ENCODE results near the gene SLC16A5. TPM values are rescaled to one million over a fixed set of nuclear protein-coding genes. Genes with fewer than 3 reads are reported as not detected.

SLC16A5 gene
- 1.1 and 1.5 TPM in 2 replicates for total RNA-seq

GRCh38 chr17:75087558-75088453 lies at the start of gene SLC16A5:
TSS of gene SLC16A5 (plus strand) at chr17:75087954. CDS start at chr17:75093637, 5,683 bp downstream.

GRCh38 chr17:75046407-75047289 lies 41.1 kb upstream of the SLC16A5 start, which contains the start of the genes ATP5PD and KCTD2:
TSS of gene ATP5PD (minus strand) at chr17:75046969. CDS start at chr17:75042650, 4,319 bp downstream.
TSS of gene KCTD2 (plus strand) at chr17:75047225. CDS start at chr17:75047251, 26 bp downstream.

GRCh38 chr17:75109407-75110233 lies 21.9 kb downstream of the SLC16A5 start, which contains the start of gene ARMC7:
TSS of gene ARMC7 (plus strand) at chr17:75109969. CDS start at chr17:75110289, 320 bp downstream.

GRCh38 chr17:75131278-75132017 lies 43.7 kb downstream of the SLC16A5 start, which contains the start of gene NT5C:
TSS of gene NT5C (minus strand) at chr17:75131742. CDS start at chr17:75131707, 35 bp downstream.

GRCh38 chr17:75154195-75155106 lies 66.7 kb downstream of the SLC16A5 start, which contains the start of gene JPT1:
TSS of gene JPT1 (minus strand) at chr17:75154512. CDS start at chr17:75154397, 115 bp downstream.

Other genes with a start within 250 kb of the SLC16A5 start
- under 0.01 TPM in 1 of 2 replicates, not detected in the other for gene GRIN2C, start 228.1 kb upstream of the SLC16A5 start, total RNA-seq
- 16.6 and 19.6 TPM in 2 replicates for gene FDXR, start 215.0 kb upstream of the SLC16A5 start, total RNA-seq
- not detected in 2 replicates for gene FADS6, start 194.3 kb upstream of the SLC16A5 start, total RNA-seq
- not detected in 2 replicates for gene USH1G, start 164.7 kb upstream of the SLC16A5 start, total RNA-seq
- not detected in 2 replicates for gene OTOP2, start 163.7 kb upstream of the SLC16A5 start, total RNA-seq
- gene OTOP3, start 152.1 kb upstream of the SLC16A5 start, total RNA-seq = not detected in 2 replicates
- gene HID1, start 115.2 kb upstream of the SLC16A5 start, total RNA-seq = 1.3 and 1.5 TPM in 2 replicates
- gene CDR2L, start 100.3 kb upstream of the SLC16A5 start, total RNA-seq = 11.2 and 11.9 TPM in 2 replicates
- 27.0 and 30.6 TPM in 2 replicates for gene MRPL58, start 75.3 kb upstream of the SLC16A5 start, total RNA-seq
- 371 and 373 TPM in 2 replicates for gene ATP5PD, start 41.0 kb upstream of the SLC16A5 start, total RNA-seq
- 15.0 and 15.9 TPM in 2 replicates for gene KCTD2, start 40.7 kb upstream of the SLC16A5 start, total RNA-seq
- gene ARMC7, start 22.0 kb downstream of the SLC16A5 start, total RNA-seq = 1.6 and 1.8 TPM in 2 replicates
- 33.4 and 44.3 TPM in 2 replicates for gene NT5C, start 43.8 kb downstream of the SLC16A5 start, total RNA-seq
- 60.5 and 68.2 TPM in 2 replicates for gene JPT1, start 66.6 kb downstream of the SLC16A5 start, total RNA-seq
- gene SUMO2, start 95.0 kb downstream of the SLC16A5 start, total RNA-seq = 123 and 178 TPM in 2 replicates
- gene NUP85, start 117.7 kb downstream of the SLC16A5 start, total RNA-seq = 21.5 and 28.4 TPM in 2 replicates
- 13.0 and 13.3 TPM in 2 replicates for gene GGA3, start 173.7 kb downstream of the SLC16A5 start, total RNA-seq
- gene MRPS7, start 173.9 kb downstream of the SLC16A5 start, total RNA-seq = 58.7 and 62.5 TPM in 2 replicates
- 11.6 and 11.9 TPM in 2 replicates for gene MIF4GD, start 183.3 kb downstream of the SLC16A5 start, total RNA-seq
- gene SLC25A19, start 201.5 kb downstream of the SLC16A5 start, total RNA-seq = 4.1 and 7.9 TPM in 2 replicates

Measured in aortic smooth muscle cell (primary cell).